CD4-positive, CD25-positive, alpha-beta regulatory T cell (primary cell): ENCODE data around the gene ATP5MC2. TPM values are rescaled to one million over a fixed set of nuclear protein-coding genes. Genes with fewer than 3 reads are reported as not detected.
"Not testable (repeated sequence)": the region's sequence is repeated elsewhere in the genome, so short reads cannot be mapped to it uniquely, and the experiment has no call there.

ENCODE experiments used
- ATAC-seq, 2 donors: fragments of 150-1000 bp; cut with Tn5 transposase; one replicate each; pipeline ENCODE4 v1.10.0; 2021; ENCODE audit warnings: low read depth in 2 of 2, moderate number of reproducible peaks in 2 of 2, moderate library complexity in 1 of 2
- DNase-seq, 3 donors: peaks; one replicate each; pipeline versions ENCODE4 v3.0.0 to v3.0.0-alpha.2; 2012 to 2022; ENCODE audit warnings: mixed read lengths in 1 of 3
- H3K27ac ChIP-seq: one replicate; pipeline ENCODE4 v1.7.0; 2013; ENCODE audit warnings: mild to moderate bottlenecking, low read length; ENCODE audit not compliant: insufficient read depth, poor library complexity, severe bottlenecking
- H3K27me3 ChIP-seq: one replicate; pipeline ENCODE4 v1.7.0; 2013; ENCODE audit warnings: low read length; ENCODE audit not compliant: control insufficient read depth, insufficient read depth
- H3K36me3 ChIP-seq: one replicate; pipeline ENCODE4 v1.7.0; 2013; ENCODE audit warnings: mild to moderate bottlenecking, low read length, moderate library complexity; ENCODE audit not compliant: control insufficient read depth, insufficient read depth
- H3K4me1 ChIP-seq: 2 replicates; pipeline ENCODE4 v1.7.0; 2013; ENCODE audit warnings: mild to moderate bottlenecking, low read length; ENCODE audit not compliant: insufficient read depth, control insufficient read depth, poor library complexity, severe bottlenecking
- H3K4me3 ChIP-seq: one replicate; pipeline ENCODE4 v1.7.0; 2013; ENCODE audit warnings: low read depth, mild to moderate bottlenecking, low read length, moderate library complexity
- H3K9me3 ChIP-seq, 2 experiments: 1 replicate in 1 of 2; 2 replicates in 1 of 2; pipeline ENCODE4 v1.7.0; 2013; ENCODE audit warnings: low read length in 2 of 2, mild to moderate bottlenecking in 1 of 2, moderate library complexity in 1 of 2; ENCODE audit not compliant: control insufficient read depth in 2 of 2
- H3K27ac Mint-ChIP-seq, 3 donors: one replicate each; pipeline ENCODE4 v1.8.0; 2020 to 2022; ENCODE audit warnings: mild to moderate bottlenecking in 3 of 3, mixed read lengths in 3 of 3, moderate library complexity in 2 of 3
- H3K27me3 Mint-ChIP-seq: one replicate; pipeline ENCODE4 v1.8.0; 2022; ENCODE audit warnings: mild to moderate bottlenecking, mixed read lengths
- H3K36me3 Mint-ChIP-seq: one replicate; pipeline ENCODE4 v1.8.0; 2020; ENCODE audit warnings: mixed read lengths
- H3K4me1 Mint-ChIP-seq, 4 donors: one replicate each; pipeline ENCODE4 v1.8.0; 2020 to 2022; ENCODE audit warnings: mixed read lengths in 4 of 4, mild to moderate bottlenecking in 1 of 4
- H3K4me3 Mint-ChIP-seq, 4 donors: one replicate each; pipeline ENCODE4 v1.8.0; 2020 to 2022; ENCODE audit warnings: mild to moderate bottlenecking in 4 of 4, mixed read lengths in 4 of 4, moderate library complexity in 3 of 4
- H3K9me3 Mint-ChIP-seq, 7 donors: one replicate each; pipeline ENCODE4 v1.8.0; 2020 to 2022; ENCODE audit warnings: mixed read lengths in 7 of 7, mild to moderate bottlenecking in 3 of 7, moderate library complexity in 2 of 7
- polyA plus RNA-seq, 4 donors: library from polyadenylated mRNA; unstranded; fragments of 300-500 nt; fragmentation: Illumina TruSeq; gene quantifications; one replicate each; pipeline ENCODE4 v1.2.3, GENCODE V29; 2021
- total RNA-seq: library from RNA; stranded (reverse); gene quantifications from one replicate; pipeline ENCODE4 v1.2.3, GENCODE V29; 2022

Gene ATP5MC2
- total and polyA plus RNA-seq, 5 donors from 2014 or later: 228 to 700 (median 644) TPM

GRCh38 chr12:53659571-53659981, 16.3 kb downstream of the ATP5MC2 start:
- Mint-ChIP-seq H3K4me1 (no peaks in the 10 kb centered on the region), H3K4me3 (no peak overlapping the region), H3K36me3 (peaks cover 10% of the 10 kb centered on the region), H3K27ac (no peak overlapping the region), H3K9me3 (no peaks in the 10 kb centered on the region), H3K27me3 (no peaks in the 10 kb centered on the region)
- ATAC-seq (no peak), DNase-seq (no peak)
- H3K36me3 ChIP-seq: peaks cover 15% of the 10 kb centered on the region
- H3K4me3 ChIP-seq: no peak overlapping the region
- no peaks in the 10 kb centered on the region for H3K27me3 ChIP-seq
- no peaks in the 10 kb centered on the region for H3K4me1 ChIP-seq
- H3K27ac ChIP-seq: no peak overlapping the region
- no peaks in the 10 kb centered on the region for H3K9me3 ChIP-seq

GRCh38 chr12:53659011-53659551, 16.8 kb downstream of the ATP5MC2 start:
- DNase-seq: no peak
- Histone ChIP-seq H3K4me3 (no peak overlapping the region), H3K9me3 (no peaks in the 10 kb centered on the region), H3K27ac (no peak overlapping the region), H3K4me1 (no peaks in the 10 kb centered on the region), H3K27me3 (no peaks in the 10 kb centered on the region), H3K36me3 (peaks cover 10% of the 10 kb centered on the region)
- Mint-ChIP-seq H3K9me3 (no peaks in the 10 kb centered on the region), H3K36me3 (peaks cover 6% of the 10 kb centered on the region), H3K4me3 (no peak overlapping the region), H3K27me3 (no peaks in the 10 kb centered on the region), H3K4me1 (no peaks in the 10 kb centered on the region), H3K27ac (no peak overlapping the region)
- no peak for ATAC-seq

- Histone ChIP-seq H3K4me3 (no peak overlapping the region), H3K4me1 (no peaks in the 10 kb centered on the region), H3K27ac (no peak overlapping the region), H3K36me3 (no peaks in the 10 kb centered on the region), H3K27me3 (no peaks in the 10 kb centered on the region), H3K9me3 (no peaks in the 10 kb centered on the region)
- no peak overlapping the region for H3K27ac Mint-ChIP-seq
- H3K4me1 Mint-ChIP-seq: no peaks in the 10 kb centered on the region
- H3K4me3 Mint-ChIP-seq: no peak overlapping the region
- no peaks in the 10 kb centered on the region for H3K9me3 Mint-ChIP-seq
- DNase-seq (no peak), ATAC-seq (no peak)
- H3K27me3 Mint-ChIP-seq: no peaks in the 10 kb centered on the region
- H3K36me3 Mint-ChIP-seq: no peaks in the 10 kb centered on the region
Observed at GRCh38 chr12:53657041-53657440, 18.8 kb downstream of the ATP5MC2 start.

- H3K27ac ChIP-seq: no peak overlapping the region
- no peak for ATAC-seq
- H3K27me3 ChIP-seq: no peaks in the 10 kb centered on the region
- H3K4me1 ChIP-seq: no peaks in the 10 kb centered on the region
- no peak overlapping the region for H3K27ac Mint-ChIP-seq
- no peaks in the 10 kb centered on the region for H3K9me3 ChIP-seq
- H3K27me3 Mint-ChIP-seq: no peaks in the 10 kb centered on the region
- DNase-seq: no peak
- H3K36me3 ChIP-seq: no peaks in the 10 kb centered on the region
- H3K4me3 Mint-ChIP-seq: no peak overlapping the region
- no peaks in the 10 kb centered on the region for H3K36me3 Mint-ChIP-seq
- no peak overlapping the region for H3K4me3 ChIP-seq
- H3K4me1 Mint-ChIP-seq: no peaks in the 10 kb centered on the region
- H3K9me3 Mint-ChIP-seq: peaks cover 0 to 3% (median 0%) of the 10 kb centered on the region in 7 donors
Observed at GRCh38 chr12:53653595-53653994, 22.3 kb downstream of the ATP5MC2 start.

- H3K4me1 ChIP-seq: no peaks in the 10 kb centered on the region
- H3K4me3 ChIP-seq: no peak overlapping the region
- H3K4me3 Mint-ChIP-seq: no peak overlapping the region
- H3K27me3 ChIP-seq: no peaks in the 10 kb centered on the region
- H3K9me3 Mint-ChIP-seq: peaks cover 0 to 3% (median 0%) of the 10 kb centered on the region in 7 donors
- no peak overlapping the region for H3K27ac ChIP-seq
- no peaks in the 10 kb centered on the region for H3K36me3 ChIP-seq
- H3K27me3 Mint-ChIP-seq: no peaks in the 10 kb centered on the region
- H3K27ac Mint-ChIP-seq: no peak overlapping the region
- H3K4me1 Mint-ChIP-seq: no peaks in the 10 kb centered on the region
- no peak for DNase-seq
- H3K36me3 Mint-ChIP-seq: no peaks in the 10 kb centered on the region
- no peak for ATAC-seq
- no peaks in the 10 kb centered on the region for H3K9me3 ChIP-seq
Observed at GRCh38 chr12:53652366-53652765, 23.5 kb downstream of the ATP5MC2 start.

- H3K4me1 ChIP-seq: no peaks in the 10 kb centered on the region
- Mint-ChIP-seq H3K9me3 (peaks cover 0 to 3% (median 0%) of the 10 kb centered on the region in 7 donors), H3K27me3 (no peaks in the 10 kb centered on the region), H3K4me1 (no peaks in the 10 kb centered on the region), H3K27ac (no peak overlapping the region), H3K36me3 (no peaks in the 10 kb centered on the region), H3K4me3 (no peak overlapping the region)
- DNase-seq: no peak
- no peak for ATAC-seq
- no peaks in the 10 kb centered on the region for H3K27me3 ChIP-seq
- no peak overlapping the region for H3K4me3 ChIP-seq
- no peaks in the 10 kb centered on the region for H3K36me3 ChIP-seq
- no peak overlapping the region for H3K27ac ChIP-seq
- H3K9me3 ChIP-seq: no peaks in the 10 kb centered on the region
Observed at GRCh38 chr12:53651737-53652136, 24.1 kb downstream of the ATP5MC2 start.

- ATAC-seq, H3K4me3 ChIP-seq, H3K27ac ChIP-seq, H3K4me1 Mint-ChIP-seq, H3K27me3 ChIP-seq, H3K9me3 Mint-ChIP-seq, H3K4me1 ChIP-seq, H3K4me3 Mint-ChIP-seq, H3K9me3 ChIP-seq, DNase-seq, H3K36me3 ChIP-seq, H3K36me3 Mint-ChIP-seq, H3K27ac Mint-ChIP-seq: not testable (repeated sequence)
- peaks cover 13% of the 10 kb centered on the region for H3K27me3 Mint-ChIP-seq
Observed at GRCh38 chr12:53646300-53646699, 29.6 kb downstream of the ATP5MC2 start.

GRCh38 chr12:53645165-53645564, 30.7 kb downstream of the ATP5MC2 start:
- H3K9me3 Mint-ChIP-seq: peaks cover 0 to 6% (median 0%) of the 10 kb centered on the region in 7 donors
- ATAC-seq: no peak
- peaks cover 13% of the 10 kb centered on the region for H3K27me3 Mint-ChIP-seq

More at GRCh38 chr12:53645165-53645564, 30.7 kb downstream of the ATP5MC2 start:
- no peak for DNase-seq
- no peaks in the 10 kb centered on the region for H3K9me3 ChIP-seq
- Mint-ChIP-seq H3K36me3 (peaks cover 4% of the 10 kb centered on the region), H3K4me3 (no peak overlapping the region), H3K27ac (no peak overlapping the region), H3K4me1 (no peaks in the 10 kb centered on the region)
- no peak overlapping the region for H3K27ac ChIP-seq
- no peaks in the 10 kb centered on the region for H3K36me3 ChIP-seq
- H3K4me3 ChIP-seq: no peak overlapping the region
- no peaks in the 10 kb centered on the region for H3K27me3 ChIP-seq
- H3K4me1 ChIP-seq: no peaks in the 10 kb centered on the region
